Body of pancreas (tissue), 4 donors: Measurements from ENCODE around the gene KLHDC4.

Experiments used
- CTCF ChIP-seq, 7 experiments: fragments of 450-650 bp in 4 of 7; fragments of 200-600 bp in 3 of 7; sonication (generic) in 3 of 7; IDR thresholded peaks; one replicate each; pipeline ENCODE4 v1.5.1; 2016 to 2019; ENCODE audit warnings: antibody characterized with exemption in 7 of 7
- POLR2A ChIP-seq, 3 donors: fragments of 450-650 bp; IDR thresholded peaks; one replicate each; pipeline ENCODE4 v1.6.1; 2016; ENCODE audit warnings: antibody characterized with exemption in 3 of 3, mild to moderate bottlenecking in 2 of 3

GRCh38 chr16:87677830-87678229 is 88.0 kb downstream of the KLHDC4 start:
- no peak for TF ChIP-seq CTCF (IDR thresholded peaks at IDR 0.05)
- TF ChIP-seq POLR2A (IDR thresholded peaks at IDR 0.05): no peak
